ENCODE data around the gene GNG4. TPM values are rescaled to one million over a fixed set of nuclear protein-coding genes. Genes with fewer than 3 reads are reported as not detected.
"Not testable (repeated sequence)": the region's sequence is repeated elsewhere in the genome, so short reads cannot be mapped to it uniquely, and the experiment has no call there.

The GNG4 gene
- total and polyA plus RNA-seq, 5 experiments from 2014 or later, result not detected

GRCh38 chr1:235562589-235562988 is 87.0 kb downstream of the GNG4 start:
- no peak overlapping the region for H3K27ac Mint-ChIP-seq
- ATAC-seq, result no peak
- DNase-seq, result no peak
- H3K36me3 Mint-ChIP-seq, result no peaks in the 10 kb centered on the region
- POLR2A ChIA-PET, result interaction anchor here (0.6 kb wide), 1 partner anchor 9 kb away, joined by 3 read pairs; no protein-coding TSS in a partner anchor
- H3K4me1 Mint-ChIP-seq, result peaks cover 4 to 6% (median 4%) of the 10 kb centered on the region in 4 donors
- no peaks in the 10 kb centered on the region for H3K9me3 Mint-ChIP-seq
- no peak overlapping the region for H3K4me3 Mint-ChIP-seq
- H3K27me3 Mint-ChIP-seq, result peaks cover 0 to 3% (median 0%) of the 10 kb centered on the region in 5 donors

GRCh38 chr1:235558621-235559169 is 90.9 kb downstream of the GNG4 start:
- no peak overlapping the region for H3K27ac Mint-ChIP-seq
- H3K27me3 Mint-ChIP-seq, result peaks cover 0 to 1% (median 0%) of the 10 kb centered on the region in 5 donors
- H3K4me1 Mint-ChIP-seq, result no peaks in the 10 kb centered on the region
- H3K4me3 Mint-ChIP-seq, result no peak overlapping the region
- H3K9me3 Mint-ChIP-seq, result no peaks in the 10 kb centered on the region
- H3K36me3 Mint-ChIP-seq, result no peaks in the 10 kb centered on the region
- POLR2A ChIA-PET, result no interaction called here
- ATAC-seq (no peak), DNase-seq (no peak)

DNA sequence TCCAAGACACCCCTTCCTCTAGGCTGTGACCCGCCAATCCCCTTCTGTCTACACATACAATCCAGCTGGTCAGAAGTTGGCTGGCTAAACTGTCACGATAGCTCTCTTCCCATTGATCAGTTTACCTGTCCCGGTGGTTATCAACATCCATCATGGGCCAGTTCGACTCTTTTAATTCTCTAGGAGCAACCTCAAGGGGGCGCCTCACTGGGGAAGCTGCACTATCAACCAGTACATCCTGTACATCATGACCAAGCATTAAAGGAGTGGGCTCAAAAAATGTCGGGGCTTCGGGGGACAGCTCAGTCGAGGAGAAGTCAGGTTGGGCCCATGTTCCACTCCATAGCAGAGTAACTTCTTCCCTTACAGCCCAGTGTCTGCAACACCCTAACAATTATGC is 92.1 kb downstream of the GNG4 start:
- POLR2A ChIA-PET, result no interaction called here
- H3K4me1 Mint-ChIP-seq, result no peaks in the 10 kb centered on the region
- no peak for ATAC-seq
- peaks cover 0 to 1% (median 0%) of the 10 kb centered on the region in 5 donors for H3K27me3 Mint-ChIP-seq
- no peaks in the 10 kb centered on the region for H3K36me3 Mint-ChIP-seq
- no peak overlapping the region for H3K4me3 Mint-ChIP-seq
- no peak overlapping the region for H3K27ac Mint-ChIP-seq
- H3K9me3 Mint-ChIP-seq, result no peaks in the 10 kb centered on the region
- DNase-seq, result no peak

- peaks cover 0 to 1% (median 0%) of the 10 kb centered on the region in 5 donors for H3K27me3 Mint-ChIP-seq
- H3K9me3 Mint-ChIP-seq, result no peaks in the 10 kb centered on the region
- no peak overlapping the region for H3K27ac Mint-ChIP-seq
- no peak for ATAC-seq
- H3K36me3 Mint-ChIP-seq, result no peaks in the 10 kb centered on the region
- no peak for DNase-seq
- H3K4me3 Mint-ChIP-seq, result no peak overlapping the region
- no peaks in the 10 kb centered on the region for H3K4me1 Mint-ChIP-seq
- POLR2A ChIA-PET, result interaction anchor here (0.6 kb wide), 1 partner anchor 13 kb away, joined by 4 read pairs; no protein-coding TSS in a partner anchor
Measured at GRCh38 chr1:235556807-235557206, 92.8 kb downstream of the GNG4 start.

GRCh38 chr1:235553112-235553551 is 96.5 kb downstream of the GNG4 start:
- Mint-ChIP-seq H3K27me3 (peaks cover 0 to 1% (median 0%) of the 10 kb centered on the region in 5 donors), H3K4me1 (no peaks in the 10 kb centered on the region), H3K4me3 (no peak overlapping the region), H3K9me3 (no peaks in the 10 kb centered on the region), H3K36me3 (no peaks in the 10 kb centered on the region), H3K27ac (no peak overlapping the region)
- ATAC-seq, result no peak
- no peak for DNase-seq
- POLR2A ChIA-PET, result interaction anchor here (0.6 kb wide), 1 partner anchor 92 kb away, joined by 4 read pairs; no protein-coding TSS in a partner anchor

DNA sequence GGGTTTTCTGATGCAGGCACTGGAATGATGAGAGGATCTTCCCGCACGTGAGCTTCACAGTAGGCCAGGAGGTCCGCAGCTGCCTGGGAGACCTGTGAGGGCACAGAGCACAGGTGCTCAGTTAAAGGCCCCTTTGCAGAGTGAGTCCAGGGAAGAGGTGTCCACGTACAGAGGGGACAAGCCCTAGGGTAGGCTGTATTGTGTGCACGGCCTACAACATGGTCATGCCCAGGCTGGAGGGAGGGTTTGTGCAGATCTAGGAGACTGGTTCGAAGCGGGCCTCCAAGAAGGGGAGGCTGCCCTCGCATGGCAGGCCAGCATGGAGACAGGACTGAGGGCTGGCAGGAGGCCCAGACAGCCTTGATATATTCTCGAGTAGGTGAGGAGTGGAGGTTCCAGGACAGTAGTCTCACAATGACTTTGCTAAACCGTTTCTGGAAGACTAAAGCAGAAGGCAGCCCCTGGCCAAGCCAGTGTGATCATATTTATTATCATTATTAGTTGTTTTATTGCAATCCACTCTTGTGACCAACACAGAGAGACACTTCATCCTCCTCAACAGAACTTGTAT is 97.4 kb downstream of the GNG4 start:
- POLR2A ChIA-PET, result no interaction called here
- Mint-ChIP-seq H3K9me3 (no peaks in the 10 kb centered on the region), H3K36me3 (no peaks in the 10 kb centered on the region), H3K27ac (no peak overlapping the region), H3K4me1 (peaks cover 0 to 2% (median 0%) of the 10 kb centered on the region in 4 donors), H3K27me3 (peaks cover 0 to 3% (median 0%) of the 10 kb centered on the region in 5 donors), H3K4me3 (no peak overlapping the region)
- ATAC-seq, result no peak
- DNase-seq, result no peak

DNA sequence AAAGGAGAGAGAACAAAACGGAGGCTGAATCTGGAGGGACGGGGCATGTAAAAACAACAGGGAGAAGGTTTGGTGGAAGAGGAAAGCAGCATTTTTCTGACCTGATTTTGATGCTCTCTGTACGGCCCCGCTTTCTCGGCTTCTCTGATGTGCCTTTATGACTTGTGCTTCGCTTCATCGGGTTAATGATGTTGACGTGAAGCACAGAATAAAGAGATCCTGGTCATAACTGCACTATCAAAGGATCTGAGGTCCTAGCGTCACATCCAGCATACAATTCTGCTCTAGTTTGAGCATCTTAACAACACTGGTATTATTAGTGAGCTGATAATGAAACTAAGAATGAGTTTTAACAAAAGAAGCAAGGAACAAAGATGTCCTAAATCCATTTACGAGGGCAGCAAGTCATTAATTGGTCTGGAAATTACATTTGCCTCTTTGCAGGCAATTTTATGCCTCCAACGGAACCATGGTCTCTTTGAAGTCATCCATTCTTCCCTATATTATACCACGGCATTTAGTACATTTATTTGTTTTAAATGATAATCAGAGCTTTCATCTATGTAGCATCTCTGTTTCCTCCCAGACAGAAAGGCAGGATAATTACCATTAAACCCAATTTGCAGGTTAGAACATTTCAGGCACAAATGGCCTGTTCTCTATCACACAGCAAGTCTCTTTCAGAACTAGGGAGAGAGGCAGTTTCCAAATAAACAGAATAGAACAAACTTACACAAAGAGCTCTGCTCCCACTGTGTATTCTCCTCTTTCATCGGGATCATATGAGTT is 100.0 kb downstream of the GNG4 start:
- no peaks in the 10 kb centered on the region for H3K9me3 Mint-ChIP-seq
- POLR2A ChIA-PET, result no interaction called here
- no peaks in the 10 kb centered on the region for H3K36me3 Mint-ChIP-seq
- H3K4me3 Mint-ChIP-seq, result no peak overlapping the region
- H3K4me1 Mint-ChIP-seq, result peaks cover 0 to 4% (median 0%) of the 10 kb centered on the region in 4 donors
- no peak overlapping the region for H3K27ac Mint-ChIP-seq
- no peak for ATAC-seq
- DNase-seq, result no peak
- peaks cover 0 to 15% (median 3%) of the 10 kb centered on the region in 5 donors for H3K27me3 Mint-ChIP-seq

DNA sequence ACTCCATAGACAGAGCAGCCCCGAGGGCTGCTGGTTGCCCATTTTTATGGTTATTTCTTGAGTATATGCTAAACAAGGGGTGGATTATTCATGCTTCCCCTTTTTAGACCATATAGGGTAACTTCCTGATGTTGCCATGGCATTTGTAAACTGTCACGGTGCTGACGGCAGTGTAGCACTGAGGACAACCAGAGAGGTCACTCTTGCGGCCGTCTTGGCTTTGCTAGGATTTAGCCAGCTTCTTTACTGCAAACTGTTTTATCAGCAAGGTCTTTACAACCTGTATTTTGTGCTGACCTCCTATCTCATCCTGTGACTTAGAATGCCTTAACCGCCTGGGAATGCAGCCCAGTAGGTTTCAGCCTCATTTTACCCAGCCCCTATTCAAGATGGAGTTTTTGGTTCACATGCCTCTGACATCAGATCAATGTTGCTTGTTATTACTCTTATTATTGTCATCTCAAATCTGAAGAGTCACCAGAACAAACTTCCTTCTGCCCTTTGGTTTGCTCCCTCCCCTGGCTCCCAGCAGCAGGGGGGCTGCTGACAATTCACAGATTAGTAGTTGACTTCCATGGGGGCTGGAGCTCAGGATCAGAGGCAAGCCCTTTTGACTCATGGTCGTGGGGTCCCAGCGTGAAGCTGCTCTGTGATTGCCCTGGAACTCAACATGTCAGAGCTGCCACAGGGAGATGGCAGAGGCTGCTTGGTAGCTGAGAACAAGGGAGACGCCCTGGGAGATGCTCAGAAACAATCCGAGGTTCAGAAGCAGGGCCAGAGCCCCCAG is 103.0 kb downstream of the GNG4 start:
- not testable (repeated sequence) for H3K9me3 Mint-ChIP-seq, H3K27ac Mint-ChIP-seq

DNA sequence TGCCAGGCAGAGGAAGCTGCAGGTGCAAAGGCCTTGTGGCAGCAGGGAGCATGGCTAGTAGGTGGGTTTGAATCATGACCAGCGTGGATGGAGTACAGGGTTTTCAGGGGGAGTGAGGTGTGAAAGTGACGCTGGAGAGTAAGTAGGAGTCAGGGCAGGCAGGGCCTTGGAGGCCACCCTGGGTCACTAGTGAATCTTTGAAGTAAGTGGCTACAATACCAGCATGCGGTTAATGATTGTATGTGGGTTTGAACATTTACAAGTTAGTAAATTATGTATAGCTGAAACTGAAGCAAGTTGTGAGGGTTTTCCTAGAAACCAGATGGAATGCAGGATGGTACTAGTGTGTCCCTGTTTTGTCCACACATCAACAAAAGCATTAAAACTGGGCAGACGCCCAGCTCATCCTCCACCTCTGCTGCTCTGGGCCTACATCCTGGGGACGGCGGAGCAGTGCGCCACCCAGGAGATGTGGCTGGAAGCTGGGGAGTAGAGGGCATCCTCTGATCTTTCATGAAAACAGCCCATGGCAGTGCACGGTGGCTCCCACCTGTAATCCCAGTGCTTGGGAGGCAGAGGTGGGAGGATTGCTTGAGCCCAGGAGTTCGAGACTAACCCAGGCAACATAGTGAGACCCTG is 104.2 kb downstream of the GNG4 start:
- POLR2A ChIA-PET, result no interaction called here
- Mint-ChIP-seq H3K27me3 (peaks cover 0 to 15% (median 3%) of the 10 kb centered on the region in 5 donors), H3K4me1 (peaks cover 0 to 4% (median 0%) of the 10 kb centered on the region in 4 donors), H3K36me3 (no peaks in the 10 kb centered on the region), H3K27ac (no peak overlapping the region), H3K4me3 (no peak overlapping the region), H3K9me3 (no peaks in the 10 kb centered on the region)
- no peak for DNase-seq
- no peak for ATAC-seq

More for the DNA sequence above, 103.0 kb downstream of the GNG4 start:
- H3K4me1 Mint-ChIP-seq, POLR2A ChIA-PET, DNase-seq, ATAC-seq, H3K4me3 Mint-ChIP-seq, H3K36me3 Mint-ChIP-seq: not testable (repeated sequence)
- peaks cover 0 to 15% (median 3%) of the 10 kb centered on the region in 5 donors for H3K27me3 Mint-ChIP-seq

DNA sequence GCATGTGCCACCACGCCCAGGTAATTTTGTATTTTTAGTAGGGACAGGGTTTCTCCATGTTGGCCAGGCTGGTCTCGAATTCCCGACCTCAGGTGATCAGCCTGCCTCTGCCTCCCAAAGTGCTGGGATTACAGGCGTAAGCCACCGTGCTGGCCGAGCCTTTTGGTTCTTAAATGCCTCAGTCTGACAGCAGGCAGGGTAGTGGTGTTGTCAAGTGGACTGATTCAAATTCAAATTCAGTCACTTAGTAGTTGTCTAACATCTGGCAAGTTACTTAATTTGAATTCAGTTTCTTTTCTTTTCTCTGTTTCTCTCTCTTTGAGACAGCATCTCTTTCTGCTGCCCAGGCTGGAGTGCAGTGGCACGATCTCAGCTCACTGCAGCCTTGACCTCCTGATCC is 106.7 kb downstream of the GNG4 start:
- ATAC-seq, POLR2A ChIA-PET, H3K4me3 Mint-ChIP-seq, H3K9me3 Mint-ChIP-seq, H3K36me3 Mint-ChIP-seq, H3K4me1 Mint-ChIP-seq, H3K27ac Mint-ChIP-seq, DNase-seq: not testable (repeated sequence)
- H3K27me3 Mint-ChIP-seq, result peaks cover 0 to 15% (median 3%) of the 10 kb centered on the region in 5 donors

DNA sequence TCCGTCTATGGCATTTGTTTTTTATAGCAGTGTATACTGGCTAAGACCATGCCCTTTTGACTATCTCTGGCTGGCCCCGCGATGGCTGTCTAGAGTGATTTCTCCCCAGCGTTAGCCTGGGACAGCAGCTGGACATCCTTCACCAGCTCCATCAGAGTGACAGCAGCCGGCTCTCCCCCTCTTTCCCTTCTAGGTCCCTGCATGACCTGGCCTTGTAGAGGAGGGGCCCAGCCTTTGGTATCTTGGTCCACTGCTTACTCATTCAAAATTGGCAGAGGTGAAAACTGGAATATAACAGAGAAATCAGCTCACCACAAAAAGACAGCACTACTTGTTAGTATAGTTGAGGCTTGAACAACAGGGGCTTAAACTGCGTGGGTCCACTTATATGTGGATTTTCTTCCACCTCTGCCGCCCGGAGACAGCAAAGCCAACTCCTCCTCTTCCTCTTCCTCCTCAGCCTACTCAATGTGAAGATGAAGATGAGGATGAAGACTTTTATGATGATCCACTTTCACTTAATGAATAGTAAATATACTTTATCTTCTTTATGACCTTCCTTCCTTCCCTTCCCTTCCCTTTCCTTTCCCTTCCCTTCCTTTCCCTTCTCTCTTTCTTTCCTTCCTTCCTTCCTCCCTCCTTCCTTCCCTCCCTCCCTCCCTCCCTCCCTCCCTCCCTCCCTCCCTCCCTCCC is 116.0 kb downstream of the GNG4 start:
- POLR2A ChIA-PET, result no interaction called here
- no peak overlapping the region for H3K4me3 Mint-ChIP-seq

GRCh38 chr1:235532360-235532759 is 117.2 kb downstream of the GNG4 start:
- peaks cover 0 to 7% (median 0%) of the 10 kb centered on the region in 5 donors for H3K27me3 Mint-ChIP-seq
- POLR2A ChIA-PET, result no interaction called here
- H3K36me3 Mint-ChIP-seq, result no peaks in the 10 kb centered on the region
- H3K4me3 Mint-ChIP-seq, result no peak overlapping the region
- DNase-seq (no peak), ATAC-seq (no peak)
- H3K27ac Mint-ChIP-seq, result no peak overlapping the region
- no peaks in the 10 kb centered on the region for H3K4me1 Mint-ChIP-seq
- no peaks in the 10 kb centered on the region for H3K9me3 Mint-ChIP-seq

More for the DNA sequence above, 116.0 kb downstream of the GNG4 start:
- no peak for DNase-seq
- H3K9me3 Mint-ChIP-seq, result no peaks in the 10 kb centered on the region
- ATAC-seq, result no peak
- H3K27me3 Mint-ChIP-seq, result peaks cover 0 to 7% (median 0%) of the 10 kb centered on the region in 5 donors
- H3K36me3 Mint-ChIP-seq, result no peaks in the 10 kb centered on the region
- H3K4me1 Mint-ChIP-seq, result no peaks in the 10 kb centered on the region
- H3K27ac Mint-ChIP-seq, result no peak overlapping the region
